Ovary (tissue), 9 donors: Measurements from ENCODE around the gene MAMDC4. TPM values are rescaled to one million over a fixed set of nuclear protein-coding genes. Genes with fewer than 3 reads are reported as not detected.
A peak's percentile ranks its signal among the peaks of the same experiment; 100 is the strongest.

Source experiments
- DNase-seq, 5 donors: peaks; one replicate each; pipeline ENCODE4 v3.0.0-alpha.2; 2019 to 2020
- H3K27ac ChIP-seq, 2 donors: fragments of 200-600 bp; one replicate each; pipeline versions ENCODE4 v1.5.1 to v1.8.0; 2019 to 2022
- H3K27me3 ChIP-seq: fragments of 200-600 bp; one replicate; pipeline ENCODE4 v1.8.0; 2022
- H3K36me3 ChIP-seq: fragments of 200-600 bp; sonication (generic); one replicate; pipeline ENCODE4 v1.5.1; 2019
- H3K4me1 ChIP-seq: one replicate; pipeline ENCODE4 v1.8.1; 2013; ENCODE audit warnings: mild to moderate bottlenecking, moderate library complexity; ENCODE audit not compliant: insufficient read depth
- H3K4me3 ChIP-seq: fragments of 200-600 bp; sonication (generic); one replicate; pipeline ENCODE4 v1.5.1; 2017
- H3K9me3 ChIP-seq, 2 donors: fragments of 200-600 bp in 1 of 2; sonication (generic) in 1 of 2; one replicate each; pipeline versions ENCODE4 v1.5.1 to v1.8.1; 2013 to 2019; ENCODE audit warnings: mild to moderate bottlenecking in 1 of 2, moderate library complexity in 1 of 2
- CTCF ChIP-seq, 3 donors: fragments of 450-650 bp in 2 of 3; fragments of 200-600 bp in 1 of 3; IDR thresholded peaks; one replicate each; pipeline versions ENCODE4 v1.5.1 to v1.8.0; 2016 to 2022; ENCODE audit warnings: antibody characterized with exemption in 3 of 3, mild to moderate bottlenecking in 1 of 3
- EP300 ChIP-seq: sonication (generic); formaldehyde crosslinking; IDR thresholded peaks from one replicate; pipeline ENCODE4 v1.6.1; 2017; ENCODE audit warnings: antibody characterized with exemption
- POLR2A ChIP-seq: fragments of 450-650 bp; IDR thresholded peaks from one replicate; pipeline ENCODE4 v1.6.1; 2017; ENCODE audit warnings: antibody characterized with exemption, mild to moderate bottlenecking, moderate library complexity
- WGBS, 3 donors: extraction: QIAGEN DNeasy Blood & Tissue Kit in 1 of 3; methylation state at CpG; one replicate each; pipeline versions ENCODE4 v1.1.5 to v1.1.7; 2013 to 2017; 5-methylcytosine and 5-hydroxymethylcytosine counted together
- intact Hi-C, 4 donors: fragments of 100-400 bp; cut with DNase I; formaldehyde crosslinking; loops; one replicate each; pipeline versions ENCODE4 v1.11.0 to v1.15.1; 2022 to 2023
- polyA plus RNA-seq, 2 donors: library from polyadenylated mRNA; stranded (reverse); fragments of 200-250 nt in 1 of 2; fragments of 350-450 nt in 1 of 2; fragmentation: Illumina TruSeq in 1 of 2; extraction: RNeasy Lipid Tissue Mini Kit (QIAGEN cat#74804) in 1 of 2; gene quantifications; one replicate each; pipeline ENCODE4 v1.2.3, GENCODE V29; 2013 to 2014
- total RNA-seq, 7 donors: library from RNA; depleted of rRNA in 2 of 7; stranded (reverse); fragments of >200 nt in 2 of 7; fragmentation: NEBNext Ultra II Directional in 3 of 7; extraction: Animal tissue kit (Norgen Biotek cat#: 25700) in 3 of 7; gene quantifications; one replicate each; pipeline versions ENCODE4 v1.1.0 to v1.2.4, GENCODE V29; 2016 to 2023
- donor health status: DM: no; HTN: no; CAD: no; lungs with moderate emphysema.
- donor health status: DM: no; HTN: no; CAD: no.
- donor health status: Bipolar disorder and iron deficiency.
- donor health status: DM: yes; HTN: yes; CAD: no.
- donor health status: DM: no; HTN: no; CAD: no.
- donor health status: DM: yes; HTN: yes; CAD: no.

Gene MAMDC4
- total and polyA plus RNA-seq, 9 donors, result 0.15 to 31.4 (median 2.5) TPM

DNA sequence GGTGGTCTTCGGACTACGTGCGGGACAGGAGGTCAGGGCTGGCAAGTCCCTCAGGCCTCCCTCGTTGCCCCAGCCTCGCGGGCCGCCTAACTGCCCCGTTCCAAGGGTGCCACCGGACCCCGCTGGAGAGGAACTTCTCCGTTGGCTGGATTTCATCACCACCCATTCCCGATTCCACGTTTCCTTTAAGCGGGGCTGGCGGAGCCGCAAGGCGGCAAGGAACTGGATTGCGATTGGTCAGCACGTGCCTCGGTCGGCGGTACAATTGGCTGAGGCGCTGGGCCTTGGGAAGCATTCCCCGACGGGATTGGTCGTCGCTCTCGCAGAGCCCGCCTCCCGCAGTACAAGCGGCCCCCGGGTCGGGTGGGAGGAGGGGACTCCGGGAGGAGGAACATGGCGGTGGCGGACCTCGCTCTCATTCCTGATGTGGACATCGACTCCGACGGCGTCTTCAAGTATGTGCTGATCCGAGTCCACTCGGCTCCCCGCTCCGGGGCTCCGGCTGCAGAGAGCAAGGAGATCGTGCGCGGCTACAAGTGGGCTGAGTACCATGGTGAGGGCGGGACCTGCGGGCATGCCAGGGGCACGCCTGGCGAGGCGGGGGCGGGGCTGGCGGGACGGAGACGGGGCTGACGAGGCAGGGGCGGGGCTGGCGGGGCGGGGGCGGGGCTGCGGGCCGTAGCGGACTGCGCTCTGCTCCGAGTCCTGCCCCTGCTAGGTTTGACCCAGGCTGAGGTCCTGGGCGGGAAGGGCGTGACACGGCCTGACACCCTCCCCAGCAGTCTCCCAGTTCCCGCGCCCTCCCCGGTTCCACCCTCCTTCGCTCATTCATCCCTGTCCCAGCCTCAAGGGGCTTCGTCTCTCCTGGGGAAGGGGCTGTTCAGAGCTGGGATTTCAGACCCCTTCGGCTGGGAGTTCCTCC lies 2.8 kb upstream of the MAMDC4 start, which contains the start of gene PHPT1:
TSS of gene PHPT1 (plus strand) at position 372 of the 922 bp plus-strand sequence. CDS start at position 394, 22 bp downstream.
- peak within 1 kb of the TSS; percentile 51 for H3K4me3 ChIP-seq
- TF ChIP-seq EP300 (no peak), POLR2A (peak; percentile 74)
- peaks cover 13% of the 10 kb centered on the region for H3K4me1 ChIP-seq
- peak within 1 kb of the TSS; percentile 33 to 86 for H3K27ac ChIP-seq
- 0% methylated on average over 47 to 77 of the region's 77 CpGs for WGBS, 3 donors
- DNase-seq, result peak; percentile 98 to 99 (median 99)
- H3K27me3 ChIP-seq, result peaks cover 14% of the 10 kb centered on the region
- intact Hi-C loops, result loop anchor here in 1 of 4 donors (5.0 to 10.0 kb wide), 3 partner anchors 54 to 183 kb away; partner anchors contain the start of genes C8G, CCDC183, FBXW5 and FUT7
- no peaks in the 10 kb centered on the region for H3K9me3 ChIP-seq
- H3K36me3 ChIP-seq, result no peaks in the 10 kb centered on the region

DNA sequence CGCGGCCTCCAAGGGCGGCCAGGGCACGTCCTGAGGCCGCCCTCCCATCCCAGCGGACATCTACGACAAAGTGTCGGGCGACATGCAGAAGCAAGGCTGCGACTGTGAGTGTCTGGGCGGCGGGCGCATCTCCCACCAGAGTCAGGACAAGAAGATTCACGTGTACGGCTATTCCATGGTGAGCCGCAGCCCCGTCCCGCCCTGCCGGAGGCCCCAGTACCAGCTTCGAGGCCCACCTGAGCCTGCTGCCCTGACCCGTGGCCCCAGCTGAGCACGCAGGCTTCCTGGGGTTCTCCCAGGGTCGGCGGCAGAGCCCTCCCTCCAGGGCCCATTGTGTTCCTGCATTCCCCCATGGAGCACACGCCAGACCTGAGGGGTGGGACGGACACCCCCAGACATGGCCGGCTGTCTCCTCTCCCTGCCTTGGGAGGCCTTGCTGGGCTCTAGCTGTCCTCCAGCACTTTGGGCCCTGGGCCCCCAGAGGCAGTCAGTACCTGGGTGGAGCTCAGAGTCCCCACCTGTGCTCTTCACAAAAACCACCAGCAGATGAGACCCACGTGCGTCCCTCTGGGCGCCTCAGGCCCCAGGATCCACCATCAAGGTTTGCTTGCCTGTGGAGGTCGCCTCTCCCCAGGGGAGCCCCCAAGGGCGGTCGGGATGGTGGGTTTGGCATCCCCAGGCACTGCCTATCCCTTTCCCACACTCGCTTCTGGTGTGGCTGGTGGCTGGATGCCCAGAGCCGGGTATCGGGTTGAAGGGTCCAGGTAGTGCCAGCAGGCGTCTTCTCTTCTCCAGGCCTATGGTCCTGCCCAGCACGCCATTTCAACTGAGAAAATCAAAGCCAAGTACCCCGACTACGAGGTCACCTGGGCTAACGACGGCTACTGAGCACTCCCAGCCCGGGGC lies 1.9 kb upstream of the MAMDC4 start:
- H3K27ac ChIP-seq, result peak overlapping the region; percentile 33 to 86
- peak in 2 of 5 donors; percentile 55 to 59 for DNase-seq
- no peaks in the 10 kb centered on the region for H3K9me3 ChIP-seq
- H3K4me1 ChIP-seq, result peaks cover 15% of the 10 kb centered on the region
- H3K27me3 ChIP-seq, result peaks cover 14% of the 10 kb centered on the region
- WGBS, 3 donors, result 31 to 36% (median 32%) methylated on average over 40 to 43 of the region's 43 CpGs
- no peaks in the 10 kb centered on the region for H3K36me3 ChIP-seq
- H3K4me3 ChIP-seq, result peak overlapping the region; percentile 51
- TF ChIP-seq EP300 (no peak), POLR2A (no peak), CTCF (IDR thresholded peaks at IDR 0.05) (no peak)
- intact Hi-C loops, result loop anchor here in 1 of 4 donors (5.0 to 10.0 kb wide), 3 partner anchors 55 to 182 kb away; partner anchors contain the start of genes C8G, CCDC183, FBXW5 and FUT7

GRCh38 chr9:136850866-136851775 lies 1.0 kb upstream of the MAMDC4 start:
- Histone ChIP-seq H3K9me3 (no peaks in the 10 kb centered on the region), H3K4me1 (peaks cover 15% of the 10 kb centered on the region), H3K27ac (no peak overlapping the region), H3K36me3 (no peaks in the 10 kb centered on the region), H3K4me3 (no peak overlapping the region), H3K27me3 (peaks cover 14% of the 10 kb centered on the region)
- 74 to 78% (median 77%) methylated on average over 15 to 23 of the region's 23 CpGs for WGBS, 3 donors
- intact Hi-C loops, result no loop called here
- peak in 2 of 5 donors; percentile 39 to 41 for DNase-seq
- TF ChIP-seq EP300, result no peak
- no peak for TF ChIP-seq POLR2A
- no peak for TF ChIP-seq CTCF (IDR thresholded peaks at IDR 0.05)
